ENCODE results near the gene RIF1.
"Not testable (repeated sequence)": the region's sequence is repeated elsewhere in the genome, so short reads cannot be mapped to it uniquely, and the experiment has no call there.

The RIF1 gene

GRCh38 chr2:151417650-151418049 is 7.9 kb downstream of the RIF1 start:
- DNase-seq, result no peak

- DNase-seq, result not testable (repeated sequence)
Measured at GRCh38 chr2:151421681-151422080, 12.0 kb downstream of the RIF1 start.

- DNase-seq, result no peak
Measured at GRCh38 chr2:151422917-151423439, 13.3 kb downstream of the RIF1 start.

- no peak for DNase-seq
Measured at GRCh38 chr2:151423760-151424159, 14.1 kb downstream of the RIF1 start.

- DNase-seq, result no peak
Measured at GRCh38 chr2:151437630-151438029, 27.9 kb downstream of the RIF1 start.

GRCh38 chr2:151438506-151438905 is 28.8 kb downstream of the RIF1 start:
- no peak for DNase-seq

- no peak for DNase-seq
Measured at GRCh38 chr2:151439127-151439526, 29.4 kb downstream of the RIF1 start.

GRCh38 chr2:151459358-151459757 is 49.7 kb downstream of the RIF1 start:
- DNase-seq, result no peak

GRCh38 chr2:151465771-151466170 is 56.1 kb downstream of the RIF1 start:
- no peak for DNase-seq

- no peak for DNase-seq
Measured at GRCh38 chr2:151470556-151470955, 60.9 kb downstream of the RIF1 start.

GRCh38 chr2:151472966-151473365 is 63.3 kb downstream of the RIF1 start:
- no peak for DNase-seq

GRCh38 chr2:151475071-151475470 is 65.4 kb downstream of the RIF1 start:
- no peak for DNase-seq

- no peak for DNase-seq
Measured at GRCh38 chr2:151476287-151476686, 66.6 kb downstream of the RIF1 start.

- DNase-seq, result no peak
Measured at GRCh38 chr2:151478011-151478410, 68.3 kb downstream of the RIF1 start.

GRCh38 chr2:151481744-151482143 is 72.0 kb downstream of the RIF1 start:
- DNase-seq, result no peak

GRCh38 chr2:151482171-151482725 is 72.5 kb downstream of the RIF1 start:
- no peak for DNase-seq

GRCh38 chr2:151483546-151483945 is 73.8 kb downstream of the RIF1 start:
- no peak for DNase-seq

- DNase-seq, result no peak
Measured at GRCh38 chr2:151484100-151484499, 74.4 kb downstream of the RIF1 start.

GRCh38 chr2:151486053-151486452 is 76.4 kb downstream of the RIF1 start:
- no peak for DNase-seq

GRCh38 chr2:151490276-151490675 is 80.6 kb downstream of the RIF1 start:
- no peak for DNase-seq

- no peak for DNase-seq
Measured at GRCh38 chr2:151491496-151491895, 81.8 kb downstream of the RIF1 start.

- DNase-seq, result no peak
Measured at GRCh38 chr2:151498178-151498577, 88.5 kb downstream of the RIF1 start.

GRCh38 chr2:151506170-151506569 is 96.5 kb downstream of the RIF1 start:
- DNase-seq, result no peak

GRCh38 chr2:151508519-151508918 is 98.8 kb downstream of the RIF1 start:
- DNase-seq, result no peak

- no peak for DNase-seq
Measured at GRCh38 chr2:151518802-151519201, 109.1 kb downstream of the RIF1 start.
